ENCODE measurements around the gene NUCB1.
A peak's percentile ranks its signal among the peaks of the same experiment; 100 is the strongest.

The NUCB1 gene

DNA sequence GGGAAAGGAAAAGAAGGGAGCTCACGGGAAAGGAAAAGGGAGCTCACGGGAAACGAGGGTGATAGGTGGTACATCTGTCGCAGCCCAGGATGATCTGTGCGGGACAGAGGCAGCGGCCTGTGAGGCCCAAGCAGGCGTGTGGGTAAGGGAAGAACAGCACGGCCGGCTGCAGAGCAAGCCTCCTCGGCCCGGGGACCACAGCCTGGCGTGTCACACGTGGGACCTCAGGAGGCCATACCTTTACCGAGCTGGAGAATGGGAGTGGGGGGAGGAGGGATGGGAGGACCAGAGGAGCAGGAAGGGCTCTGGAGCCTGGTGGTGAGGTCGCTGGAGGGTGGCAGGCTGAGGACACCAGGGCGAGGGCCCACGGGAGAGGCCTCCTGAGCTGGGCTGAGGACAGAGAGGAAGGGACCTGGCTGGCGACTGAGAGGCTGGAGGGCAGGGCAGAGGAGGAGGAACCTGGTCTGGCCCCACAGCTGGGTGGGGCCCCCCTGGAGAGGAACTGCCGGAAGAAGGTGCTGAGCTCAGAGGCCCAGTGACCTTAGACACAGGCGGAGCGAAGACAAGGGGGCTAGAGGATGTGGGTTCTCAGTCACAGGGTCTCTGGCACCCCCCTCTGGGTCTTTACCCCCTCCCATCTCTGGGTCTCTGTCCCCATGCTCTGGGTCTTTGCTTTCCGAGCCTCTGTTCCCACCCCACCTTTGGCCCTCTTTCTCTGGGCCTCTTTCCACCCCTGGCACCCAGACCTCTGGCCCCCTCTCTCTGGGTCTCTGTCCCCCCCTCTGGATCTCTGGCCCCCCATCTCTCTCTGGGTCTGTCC, 62.1 kb downstream of the NUCB1 start:
- TF ChIP-seq, protein P1, sequence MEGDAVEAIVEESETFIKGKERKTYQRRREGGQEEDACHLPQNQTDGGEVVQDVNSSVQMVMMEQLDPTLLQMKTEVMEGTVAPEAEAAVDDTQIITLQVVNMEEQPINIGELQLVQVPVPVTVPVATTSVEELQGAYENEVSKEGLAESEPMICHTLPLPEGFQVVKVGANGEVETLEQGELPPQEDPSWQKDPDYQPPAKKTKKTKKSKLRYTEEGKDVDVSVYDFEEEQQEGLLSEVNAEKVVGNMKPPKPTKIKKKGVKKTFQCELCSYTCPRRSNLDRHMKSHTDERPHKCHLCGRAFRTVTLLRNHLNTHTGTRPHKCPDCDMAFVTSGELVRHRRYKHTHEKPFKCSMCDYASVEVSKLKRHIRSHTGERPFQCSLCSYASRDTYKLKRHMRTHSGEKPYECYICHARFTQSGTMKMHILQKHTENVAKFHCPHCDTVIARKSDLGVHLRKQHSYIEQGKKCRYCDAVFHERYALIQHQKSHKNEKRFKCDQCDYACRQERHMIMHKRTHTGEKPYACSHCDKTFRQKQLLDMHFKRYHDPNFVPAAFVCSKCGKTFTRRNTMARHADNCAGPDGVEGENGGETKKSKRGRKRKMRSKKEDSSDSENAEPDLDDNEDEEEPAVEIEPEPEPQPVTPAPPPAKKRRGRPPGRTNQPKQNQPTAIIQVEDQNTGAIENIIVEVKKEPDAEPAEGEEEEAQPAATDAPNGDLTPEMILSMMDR (IDR thresholded peaks at IDR 0.05; ENCODE audit: low read depth, low read length): no peak

DNA sequence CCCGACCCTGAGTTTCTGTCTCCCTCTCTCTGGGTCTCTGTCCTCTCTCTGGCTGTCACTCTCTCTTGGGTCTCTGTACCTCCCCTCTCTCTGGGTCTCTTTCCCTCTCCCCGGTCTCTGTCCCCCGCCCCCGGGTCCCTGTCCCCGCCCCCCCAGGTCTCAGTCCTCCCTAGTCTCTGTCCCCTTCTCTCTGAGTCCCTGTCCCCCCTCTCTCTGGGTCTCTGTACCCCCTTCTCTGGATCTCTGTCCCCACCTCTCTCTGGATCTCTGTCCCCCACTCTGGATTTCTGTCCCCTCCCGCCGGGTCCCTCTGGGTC, 62.7 kb downstream of the NUCB1 start:
- TF ChIP-seq, protein P1 (IDR thresholded peaks at IDR 0.05; ENCODE audit: low read depth, low read length): no peak
- H3K4me3 ChIP-seq (ENCODE audit: low read depth, low read length): no peak overlapping the region

More for the DNA sequence above, 62.1 kb downstream of the NUCB1 start:
- H3K4me3 ChIP-seq (ENCODE audit: low read depth, low read length): no peak overlapping the region

DNA sequence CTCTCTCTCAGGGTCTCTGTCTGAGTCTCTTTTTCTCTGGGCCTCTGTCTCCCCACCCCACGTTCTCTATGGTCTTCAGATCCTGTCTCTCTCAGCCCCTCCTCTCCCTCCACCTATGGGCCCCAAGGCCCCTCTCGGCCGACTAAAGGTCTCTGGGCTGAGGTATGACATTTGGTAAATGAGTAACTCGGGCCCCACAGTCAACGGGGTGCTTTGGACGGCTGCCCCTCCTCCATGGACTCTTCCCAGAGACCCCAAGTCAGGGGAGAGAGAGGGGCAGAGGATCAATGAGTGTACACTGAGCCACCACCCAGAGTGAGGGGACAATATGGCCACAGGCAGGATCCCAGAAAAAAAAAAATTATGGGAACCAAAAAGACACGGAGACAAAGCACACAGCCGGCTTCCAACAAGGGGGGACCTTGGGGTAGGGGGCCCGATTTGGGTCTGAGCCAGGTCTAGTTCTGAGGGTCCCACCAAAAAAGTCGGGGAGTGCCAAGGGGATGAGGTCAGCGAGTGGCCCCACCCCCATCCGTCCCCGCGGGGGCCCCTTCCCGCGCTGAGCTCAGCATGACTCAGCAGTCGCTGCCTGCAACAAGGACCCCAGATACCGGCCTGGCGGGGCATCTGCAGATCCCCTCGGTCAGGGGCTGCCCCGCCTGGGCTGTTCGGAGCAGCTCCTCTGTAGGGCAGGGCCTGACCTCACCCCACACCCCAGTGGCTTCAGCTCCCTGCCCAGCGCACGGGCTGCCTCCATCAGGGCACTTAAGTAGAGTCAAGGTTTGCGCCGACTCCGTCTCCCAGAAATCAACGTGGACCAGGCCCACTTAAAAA, 63.5 kb downstream of the NUCB1 start:
- 0 out of 2 replicates have a peak overlapping the region, but pooled peaks have one; percentile 2 for H3K4me3 ChIP-seq (ENCODE audit: low read depth, low read length)
- TF ChIP-seq, protein P1 (IDR thresholded peaks at IDR 0.05; ENCODE audit: low read depth, low read length): no peak

DNA sequence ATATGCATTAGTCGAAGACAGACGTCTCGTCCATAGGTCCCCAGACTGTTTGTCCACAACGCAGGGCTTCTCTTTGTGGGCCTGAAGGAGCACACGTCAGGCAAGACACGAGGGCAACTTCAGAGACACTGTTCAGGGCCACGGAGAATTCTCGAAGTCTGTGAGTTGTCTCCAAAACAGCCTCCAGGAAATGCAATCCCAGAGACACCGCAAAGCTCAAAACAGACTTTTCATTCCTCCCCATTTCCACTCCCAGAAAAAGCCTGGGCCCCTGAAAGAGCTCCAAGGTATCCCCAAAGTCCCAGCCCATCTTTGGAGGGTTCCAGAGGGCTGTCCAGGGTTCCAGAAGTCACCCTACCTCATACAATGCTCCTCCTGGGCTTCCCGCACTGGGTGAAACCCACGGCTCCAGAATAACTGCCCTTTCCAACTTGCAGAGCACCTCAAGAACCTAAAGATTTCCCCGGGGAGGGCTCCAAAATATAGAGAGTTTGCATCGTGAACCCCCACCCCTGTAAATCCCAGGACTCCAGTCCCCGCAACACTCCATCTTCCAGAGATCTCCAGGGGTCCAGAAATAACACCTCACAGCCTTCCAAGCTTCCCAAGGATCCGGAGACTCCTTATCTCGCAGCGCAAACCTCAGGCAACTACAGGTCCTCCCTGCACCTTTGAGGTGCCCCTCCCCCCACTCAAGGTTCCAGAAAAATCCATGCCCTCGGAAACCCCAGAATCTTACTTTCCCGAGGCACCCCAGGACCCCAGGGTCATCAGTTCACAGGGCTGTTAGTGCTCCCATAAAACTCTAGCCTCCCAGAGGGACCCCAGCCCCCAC, 64.3 kb downstream of the NUCB1 start:
- 0 out of 2 replicates have a peak overlapping the region, but pooled peaks have one; percentile 2 for H3K4me3 ChIP-seq (ENCODE audit: low read depth, low read length)
- TF ChIP-seq, protein P1 (IDR thresholded peaks at IDR 0.05; ENCODE audit: low read depth, low read length): no peak

DNA sequence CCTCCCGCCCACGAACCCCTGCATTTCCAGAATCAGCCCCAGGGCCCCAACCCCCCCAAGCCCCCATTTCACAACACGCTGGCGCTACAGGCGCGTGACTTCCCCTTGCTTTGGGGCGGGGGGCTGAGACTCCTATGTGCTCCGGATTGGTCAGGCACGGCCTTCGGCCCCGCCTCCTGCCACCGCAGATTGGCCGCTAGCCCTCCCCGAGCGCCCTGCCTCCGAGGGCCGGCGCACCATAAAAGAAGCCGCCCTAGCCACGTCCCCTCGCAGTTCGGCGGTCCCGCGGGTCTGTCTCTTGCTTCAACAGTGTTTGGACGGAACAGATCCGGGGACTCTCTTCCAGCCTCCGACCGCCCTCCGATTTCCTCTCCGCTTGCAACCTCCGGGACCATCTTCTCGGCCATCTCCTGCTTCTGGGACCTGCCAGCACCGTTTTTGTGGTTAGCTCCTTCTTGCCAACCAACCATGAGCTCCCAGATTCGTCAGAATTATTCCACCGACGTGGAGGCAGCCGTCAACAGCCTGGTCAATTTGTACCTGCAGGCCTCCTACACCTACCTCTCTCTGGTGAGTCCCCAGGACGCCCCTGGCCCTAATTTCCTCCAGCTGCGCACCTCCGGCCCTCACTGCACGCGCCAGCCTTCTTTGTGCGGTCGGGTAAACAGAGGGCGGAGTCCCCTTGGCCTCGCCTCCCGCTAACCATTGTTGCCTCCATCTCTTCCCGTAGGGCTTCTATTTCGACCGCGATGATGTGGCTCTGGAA, 65.1 kb downstream of the NUCB1 start, which contains the start of gene FTL:
Gene FTL (plus strand): TSS at position 270 of the 766 bp plus-strand sequence. CDS start 199 bp downstream, at position 469.
- peak within 1 kb of the TSS; percentile 68 for H3K4me3 ChIP-seq (ENCODE audit: low read depth, low read length)
- TF ChIP-seq, protein P1 (IDR thresholded peaks at IDR 0.05; ENCODE audit: low read depth, low read length): no peak

DNA sequence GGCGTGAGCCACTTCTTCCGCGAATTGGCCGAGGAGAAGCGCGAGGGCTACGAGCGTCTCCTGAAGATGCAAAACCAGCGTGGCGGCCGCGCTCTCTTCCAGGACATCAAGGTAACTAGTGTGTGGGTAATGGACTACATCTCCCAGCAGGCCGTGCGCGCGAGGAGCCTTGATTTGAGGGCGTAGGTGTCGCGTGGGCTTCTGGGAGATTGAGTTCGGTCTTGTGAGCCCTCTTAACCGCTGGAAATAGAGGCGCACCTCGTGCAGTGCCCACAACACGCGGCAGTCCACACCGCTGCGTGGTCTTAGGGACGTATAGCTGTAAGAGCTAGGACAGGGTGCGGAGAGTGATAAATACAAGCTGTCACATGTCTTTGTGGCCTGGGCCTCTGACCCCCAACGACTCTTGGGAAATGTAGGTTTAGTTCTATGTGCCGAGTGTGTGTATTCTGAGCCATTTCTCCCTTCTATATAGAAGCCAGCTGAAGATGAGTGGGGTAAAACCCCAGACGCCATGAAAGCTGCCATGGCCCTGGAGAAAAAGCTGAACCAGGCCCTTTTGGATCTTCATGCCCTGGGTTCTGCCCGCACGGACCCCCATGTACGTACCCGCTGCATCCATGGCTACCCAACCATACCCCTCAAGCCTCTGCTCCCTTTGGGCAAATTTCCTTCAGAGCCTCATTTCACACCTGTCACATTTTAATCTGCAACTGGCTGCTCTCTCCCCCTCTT, 65.9 kb downstream of the NUCB1 start:
- TF ChIP-seq, protein P1 (IDR thresholded peaks at IDR 0.05; ENCODE audit: low read depth, low read length): no peak

More for the DNA sequence above, 65.9 kb downstream of the NUCB1 start:
- peak overlapping the region; percentile 68 for H3K4me3 ChIP-seq (ENCODE audit: low read depth, low read length)
